Right lobe of liver (tissue), 6 donors: ENCODE measurements around the gene ZNF561. TPM values are rescaled to one million over a fixed set of nuclear protein-coding genes. Genes with fewer than 3 reads are reported as not detected.
"Not testable (repeated sequence)": the region's sequence is repeated elsewhere in the genome, so short reads cannot be mapped to it uniquely, and the experiment has no call there.

Experiments
- ATAC-seq, 4 donors: fragments of 200-7000 bp; cut with Tn5 transposase; one replicate each; pipeline ENCODE4 v1.9.1; 2020; ENCODE audit warnings: mild to moderate bottlenecking in 4 of 4, moderate library complexity in 4 of 4
- DNase-seq, 3 donors: peaks; one replicate each; pipeline ENCODE4 v3.0.0-alpha.2; 2020
- H3K27ac ChIP-seq, 3 donors: fragments of 200-600 bp; one replicate each; pipeline ENCODE4 v1.8.0; 2022
- H3K27me3 ChIP-seq, 2 donors: fragments of 200-600 bp; one replicate each; pipeline ENCODE4 v1.8.0; 2022
- H3K36me3 ChIP-seq, 4 donors: fragments of 200-600 bp; sonication (generic) in 1 of 4; one replicate each; pipeline versions ENCODE4 v1.5.1 to v1.8.0; 2017 to 2022; ENCODE audit warnings: control low read depth in 1 of 4
- H3K4me1 ChIP-seq, 4 donors: fragments of 200-600 bp; sonication (generic) in 1 of 4; one replicate each; pipeline versions ENCODE4 v1.5.1 to v1.8.0; 2017 to 2022; ENCODE audit warnings: control low read depth in 1 of 4
- H3K4me3 ChIP-seq, 3 donors: fragments of 200-600 bp; one replicate each; pipeline ENCODE4 v1.8.0; 2022
- H3K9me3 ChIP-seq, 4 donors: fragments of 200-600 bp; sonication (generic) in 1 of 4; one replicate each; pipeline versions ENCODE4 v1.5.1 to v1.8.0; 2017 to 2022; ENCODE audit warnings: control low read depth in 1 of 4
- POLR2A ChIP-seq: fragments of 450-650 bp; IDR thresholded peaks from one replicate; pipeline ENCODE4 v1.6.1; 2017; ENCODE audit warnings: antibody characterized with exemption, mild to moderate bottlenecking
- WGBS: methylation state at CpG from one replicate; pipeline ENCODE4 v1.1.6; 2018; ENCODE audit warnings: low coverage, low lambda C conversion rate; ENCODE audit not compliant: insufficient coverage; ENCODE audit errors: missing lambda C conversion rate; 5-methylcytosine and 5-hydroxymethylcytosine counted together
- intact Hi-C, 2 donors: fragments of 100-400 bp; cut with DNase I; formaldehyde crosslinking; loops; one replicate each; pipeline versions ENCODE4 v1.11.2 to v1.14.1; 2022
- total RNA-seq, 6 experiments: library from RNA; depleted of rRNA in 2 of 6; stranded (reverse); fragments of >200 nt in 2 of 6; fragmentation: NEBNext Ultra II Directional in 3 of 6; extraction: Animal tissue kit (Norgen Biotek cat#: 25700) in 3 of 6; gene quantifications; one replicate each; pipeline versions ENCODE4 v1.1.0 to v1.2.4, GENCODE V29; 2016 to 2023
- TF ChIP-seq, protein P1 (sequence below), 4 donors: fragments of 200-600 bp in 3 of 4; fragments of 450-650 bp in 1 of 4; IDR thresholded peaks; one replicate each; pipeline versions ENCODE4 v1.5.1 to v1.8.0; 2016 to 2022; ENCODE audit warnings: antibody characterized with exemption in 4 of 4, mild to moderate bottlenecking in 2 of 4
- donor health status: DM: no; HTN: yes; CAD: no.
- donor health status: DM: no; HTN: no; CAD: no.
- donor health status: DM: no; HTN: no; CAD: no.
- donor health status: DM: no; HTN: yes; CAD: no.
- donor health status: DM: no; HTN: yes; CAD: no.

ZNF561 gene
- total RNA-seq, 6 experiments from 2014 or later = 11.4 to 19.4 (median 14.2) TPM

DNA sequence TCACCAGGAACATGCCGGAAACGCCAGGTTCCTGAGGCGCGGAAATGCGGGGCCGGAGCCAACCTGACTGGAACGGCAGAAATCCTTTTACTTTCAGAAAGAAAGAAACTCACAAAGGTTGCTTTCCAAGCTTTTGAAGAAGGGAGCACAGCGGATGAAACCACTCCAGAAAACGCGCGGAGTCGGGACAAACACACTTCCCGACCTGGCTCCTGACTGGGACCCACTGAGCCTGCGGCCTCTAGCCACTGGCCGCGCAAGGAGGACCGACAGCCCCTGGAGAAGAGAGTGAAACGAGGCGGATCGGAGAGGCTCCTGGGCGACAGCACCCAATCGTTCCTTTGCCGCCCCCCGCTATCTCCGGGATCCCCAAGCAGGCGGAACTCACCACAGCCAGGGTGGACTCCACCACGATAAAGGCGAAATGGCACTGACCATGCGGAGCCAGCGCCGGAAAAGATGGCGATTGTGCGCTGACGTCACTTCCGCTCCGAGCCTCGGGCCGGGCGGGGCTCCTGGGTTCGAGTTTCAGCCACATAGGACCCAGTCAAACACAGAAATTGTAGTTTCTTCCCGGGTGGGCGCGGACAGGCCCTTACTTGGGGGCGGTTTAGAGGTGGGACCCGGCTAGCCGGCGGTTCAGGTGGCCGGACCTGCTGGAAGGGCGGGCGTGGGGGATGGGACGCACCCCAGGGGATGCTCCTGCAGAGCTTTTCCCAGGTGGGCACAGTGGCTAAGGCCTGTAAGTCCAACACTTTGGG is 36.8 kb downstream of the ZNF561 start, which contains the start of gene ZNF121:
ZNF121 (minus strand) TSS at position 432 of the 761 bp plus-strand sequence. CDS start 16,407 bp downstream, outside the sequence.
- H3K27me3 ChIP-seq = no peaks in the 10 kb centered on the region
- intact Hi-C loops = no loop called here
- H3K36me3 ChIP-seq = peaks cover 0 to 1% (median 0%) of the 10 kb centered on the region in 4 donors
- 0% methylated on average over 21 of the region's 51 CpGs for whole genome bisulfite sequencing
- H3K4me1 ChIP-seq = no peaks in the 10 kb centered on the region
- TF ChIP-seq POLR2A = peak; percentile 69
- TF ChIP-seq, protein P1, sequence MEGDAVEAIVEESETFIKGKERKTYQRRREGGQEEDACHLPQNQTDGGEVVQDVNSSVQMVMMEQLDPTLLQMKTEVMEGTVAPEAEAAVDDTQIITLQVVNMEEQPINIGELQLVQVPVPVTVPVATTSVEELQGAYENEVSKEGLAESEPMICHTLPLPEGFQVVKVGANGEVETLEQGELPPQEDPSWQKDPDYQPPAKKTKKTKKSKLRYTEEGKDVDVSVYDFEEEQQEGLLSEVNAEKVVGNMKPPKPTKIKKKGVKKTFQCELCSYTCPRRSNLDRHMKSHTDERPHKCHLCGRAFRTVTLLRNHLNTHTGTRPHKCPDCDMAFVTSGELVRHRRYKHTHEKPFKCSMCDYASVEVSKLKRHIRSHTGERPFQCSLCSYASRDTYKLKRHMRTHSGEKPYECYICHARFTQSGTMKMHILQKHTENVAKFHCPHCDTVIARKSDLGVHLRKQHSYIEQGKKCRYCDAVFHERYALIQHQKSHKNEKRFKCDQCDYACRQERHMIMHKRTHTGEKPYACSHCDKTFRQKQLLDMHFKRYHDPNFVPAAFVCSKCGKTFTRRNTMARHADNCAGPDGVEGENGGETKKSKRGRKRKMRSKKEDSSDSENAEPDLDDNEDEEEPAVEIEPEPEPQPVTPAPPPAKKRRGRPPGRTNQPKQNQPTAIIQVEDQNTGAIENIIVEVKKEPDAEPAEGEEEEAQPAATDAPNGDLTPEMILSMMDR (IDR thresholded peaks at IDR 0.05) = no peak
- DNase-seq (peak; percentile 86 to 89 (median 86)), ATAC-seq (peak; percentile 94 to 97 (median 96))
- H3K4me3 ChIP-seq = peak within 1 kb of the TSS; percentile 84 to 97 (median 94)
- no peaks in the 10 kb centered on the region for H3K9me3 ChIP-seq
- peak within 1 kb of the TSS; percentile 67 to 80 (median 71) for H3K27ac ChIP-seq

DNA sequence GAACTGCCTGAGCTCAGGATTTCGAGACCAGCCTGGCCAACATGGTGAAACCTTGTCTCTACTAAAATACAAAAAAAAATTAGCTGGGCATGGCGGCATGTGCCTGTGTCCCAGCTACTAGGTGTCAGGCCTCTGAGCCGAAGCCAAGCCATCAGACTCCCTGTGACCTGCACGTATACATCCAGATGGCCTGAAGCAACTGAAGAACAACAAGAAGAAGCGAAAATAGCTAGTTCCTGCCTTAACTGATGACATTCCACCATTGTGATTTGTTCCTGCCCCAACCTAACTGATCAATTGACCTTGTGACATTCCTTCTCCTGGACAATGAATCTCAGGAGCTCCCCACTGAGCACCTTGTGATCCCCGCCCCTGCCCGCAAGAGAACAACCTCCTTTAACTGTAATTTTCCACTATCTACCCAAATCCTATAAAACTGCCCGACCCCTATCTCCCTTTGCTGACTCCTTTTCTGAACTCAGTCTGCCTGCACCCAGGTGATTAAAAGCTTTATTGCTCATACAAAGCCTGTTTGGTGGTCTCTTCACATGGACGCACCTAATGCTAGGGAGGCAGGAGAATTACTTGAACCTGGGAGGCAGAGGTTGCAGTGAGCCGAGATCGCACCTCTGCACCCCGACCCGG is 38.8 kb downstream of the ZNF561 start:
- DNase-seq, H3K36me3 ChIP-seq, ATAC-seq, H3K4me3 ChIP-seq, H3K9me3 ChIP-seq, H3K4me1 ChIP-seq, intact Hi-C loops, H3K27ac ChIP-seq, H3K27me3 ChIP-seq: not testable (repeated sequence)
- WGBS = 86% methylated on average over 7 of the region's 13 CpGs

- no peak overlapping the region for H3K27ac ChIP-seq
- intact Hi-C loops = no loop called here
- DNase-seq (no peak), ATAC-seq (no peak)
- 87% methylated on average over 5 of the region's 5 CpGs for whole genome bisulfite sequencing
- no peak overlapping the region for H3K4me3 ChIP-seq
- TF ChIP-seq, protein P1 (IDR thresholded peaks at IDR 0.05) = no peak
- TF ChIP-seq POLR2A = no peak
- H3K36me3 ChIP-seq = peaks cover 0 to 4% (median 0%) of the 10 kb centered on the region in 4 donors
- no peaks in the 10 kb centered on the region for H3K4me1 ChIP-seq
- H3K27me3 ChIP-seq = no peaks in the 10 kb centered on the region
- H3K9me3 ChIP-seq = peaks cover 0 to 9% (median 4%) of the 10 kb centered on the region in 4 donors
These were observed 40.3 kb downstream of the ZNF561 start for GRCh38 chr19:9580728-9581127.

DNA sequence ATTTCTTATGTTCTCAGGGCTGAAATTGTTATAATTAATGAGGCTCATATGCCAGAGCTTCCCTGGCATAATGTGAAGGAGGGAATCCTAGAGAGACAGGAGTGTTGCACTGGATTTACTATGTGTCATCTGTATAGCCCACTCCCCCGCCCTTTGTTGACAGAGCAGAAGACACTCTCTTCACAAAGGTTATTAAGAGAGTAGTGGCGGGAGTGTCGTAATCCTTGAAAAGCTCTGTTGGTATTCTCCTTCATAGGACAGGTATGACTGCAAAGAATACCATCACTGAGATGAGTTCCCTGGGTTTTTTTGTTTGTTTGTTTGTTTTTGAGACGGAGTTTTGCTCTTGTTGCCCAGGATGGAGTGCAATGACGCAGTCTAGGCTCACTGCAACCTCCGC is 50.8 kb downstream of the ZNF561 start:
- H3K9me3 ChIP-seq = peaks cover 13 to 65% (median 43%) of the 10 kb centered on the region in 4 donors
- DNase-seq (no peak), ATAC-seq (no peak)
- H3K27ac ChIP-seq = no peak overlapping the region
- H3K27me3 ChIP-seq = no peaks in the 10 kb centered on the region
- WGBS = 100% methylated on average over 5 of the region's 6 CpGs
- peaks cover 0 to 43% (median 30%) of the 10 kb centered on the region in 4 donors for H3K36me3 ChIP-seq
- no peak overlapping the region for H3K4me3 ChIP-seq
- TF ChIP-seq, protein P1 (IDR thresholded peaks at IDR 0.05) = no peak
- TF ChIP-seq POLR2A = no peak
- no peaks in the 10 kb centered on the region for H3K4me1 ChIP-seq
- intact Hi-C loops = no loop called here

DNA sequence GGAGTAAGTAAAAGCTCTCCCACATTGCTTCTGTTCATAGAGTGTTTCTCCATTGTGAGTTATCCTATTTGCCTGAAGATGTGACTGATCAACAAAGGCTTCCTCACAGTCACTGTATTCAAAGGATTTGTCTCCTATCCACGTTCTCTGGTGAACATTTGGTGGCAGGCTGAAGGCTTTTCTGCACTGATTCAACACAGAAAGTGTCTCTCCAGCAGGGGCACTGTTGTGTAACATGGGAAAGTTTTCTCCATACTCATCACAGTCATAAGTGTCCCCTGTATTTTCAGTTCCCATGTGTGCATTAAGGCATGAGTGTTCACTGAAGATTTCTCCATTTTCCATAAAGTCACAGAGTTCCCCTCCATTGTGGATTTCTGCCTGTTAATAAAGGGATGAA is 54.3 kb downstream of the ZNF561 start:
- Histone ChIP-seq H3K36me3 (peaks cover 0 to 64% (median 30%) of the 10 kb centered on the region in 4 donors), H3K27me3 (no peaks in the 10 kb centered on the region), H3K4me1 (no peaks in the 10 kb centered on the region), H3K9me3 (peaks cover 13 to 71% (median 50%) of the 10 kb centered on the region in 4 donors), H3K27ac (no peak overlapping the region), H3K4me3 (no peak overlapping the region)
- intact Hi-C loops = no loop called here
- no peak for ATAC-seq
- DNase-seq = no peak
- TF ChIP-seq, protein P1 (IDR thresholded peaks at IDR 0.05) = no peak
- no peak for TF ChIP-seq POLR2A
- 100% methylated on average over 1 of the region's 1 CpG for WGBS
